ENCODE results near the gene ATRNL1.
"Not testable (repeated sequence)": the region's sequence is repeated elsewhere in the genome, so short reads cannot be mapped to it uniquely, and the experiment has no call there.

The ATRNL1 gene

DNA sequence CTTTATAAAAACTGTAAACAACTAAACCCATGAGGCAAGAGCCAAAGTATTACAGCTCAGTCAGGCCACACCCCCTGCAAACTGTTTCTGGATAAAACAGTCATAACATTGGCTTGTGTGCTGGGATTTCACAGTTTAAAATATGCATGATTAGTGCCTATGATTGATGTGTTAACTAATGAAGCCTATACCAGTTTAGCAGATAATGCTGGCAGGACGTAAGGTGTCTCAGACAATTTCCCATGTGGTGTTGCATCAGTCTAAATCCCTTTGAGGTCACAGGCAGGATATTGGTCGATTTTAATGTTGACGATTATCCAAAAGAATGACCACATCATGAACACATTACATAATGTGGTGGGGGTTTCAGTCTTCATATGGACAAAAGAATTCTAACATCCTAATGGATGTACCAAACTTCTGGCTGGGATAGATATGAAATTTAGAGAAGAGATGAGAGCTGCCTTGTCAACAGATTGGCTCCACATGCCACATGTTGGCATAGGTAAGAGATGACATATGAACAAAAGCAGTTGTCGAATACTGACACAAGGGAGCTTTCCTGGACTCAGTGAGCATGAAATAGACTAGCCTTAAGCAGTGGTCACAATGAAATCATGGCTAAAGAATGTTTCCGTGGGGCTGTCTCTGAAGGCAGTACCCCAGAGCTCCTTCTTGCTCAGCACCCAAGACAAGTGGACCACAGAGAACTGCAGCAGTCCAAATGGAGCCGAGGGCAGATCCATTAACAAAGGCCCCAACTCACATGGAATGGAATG lies 734.3 kb downstream of the ATRNL1 start:
- no peak for DNase-seq (ENCODE audit: low read depth, low spot score)
- no peak overlapping the region for H3K27ac ChIP-seq

DNA sequence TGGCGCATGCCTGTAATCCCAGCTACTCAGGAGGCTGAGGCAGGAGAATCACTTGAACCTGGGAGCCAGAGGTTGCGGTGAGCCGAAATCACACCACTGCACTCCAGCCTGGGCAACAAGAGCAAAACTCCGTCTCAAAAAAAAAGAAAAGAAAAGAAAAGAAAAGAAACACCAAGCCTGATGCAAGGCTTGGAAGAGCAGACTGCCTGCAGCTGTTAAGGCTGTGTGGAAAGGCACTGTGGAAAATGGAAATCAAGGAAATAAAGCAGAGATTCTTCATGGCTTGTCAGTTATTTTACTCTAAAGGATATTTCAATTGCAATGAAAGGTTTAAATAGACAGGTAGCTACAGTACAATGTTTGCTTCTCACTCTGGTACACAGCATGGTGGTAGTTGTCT lies 735.0 kb downstream of the ATRNL1 start:
- not testable (repeated sequence) for H3K27ac ChIP-seq; DNase-seq (ENCODE audit: low read depth, low spot score)

- H3K27ac ChIP-seq: no peak overlapping the region
- no peak for DNase-seq (ENCODE audit: low read depth, low spot score)
These were observed 736.5 kb downstream of the ATRNL1 start for GRCh38 chr10:115829521-115830205.

DNA sequence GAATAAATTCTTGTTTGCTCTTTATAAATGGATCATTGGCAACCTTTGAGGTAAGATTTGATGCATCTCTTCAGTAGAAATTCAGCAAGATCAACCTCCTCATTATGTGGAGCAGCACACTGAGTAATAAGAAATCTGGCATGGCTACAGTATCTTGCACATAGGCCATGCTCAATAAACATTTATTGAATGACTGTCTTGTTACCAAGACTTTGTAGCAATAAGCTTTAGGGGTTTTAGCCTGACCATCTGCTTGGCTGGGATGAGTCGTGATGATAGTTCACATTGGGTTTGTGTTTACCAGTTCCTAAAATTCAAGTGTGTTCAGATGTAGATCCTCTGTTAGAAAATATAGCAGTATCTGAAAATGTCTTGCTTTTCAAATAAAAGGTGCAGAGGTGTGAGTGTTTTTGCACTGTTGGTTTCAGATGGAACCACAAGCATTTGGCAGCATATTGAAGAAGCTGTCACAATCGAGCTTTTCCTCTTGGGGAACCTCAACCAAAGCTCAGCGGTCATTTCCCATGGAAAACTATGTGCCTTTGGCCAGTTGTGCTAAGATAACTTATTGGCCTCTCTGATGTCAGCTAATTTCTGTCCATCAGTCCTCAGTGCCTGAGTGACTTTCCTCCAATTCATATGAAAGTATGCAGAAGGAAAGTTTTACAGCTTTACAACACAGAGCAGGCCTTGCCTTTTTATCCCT lies 737.3 kb downstream of the ATRNL1 start:
- H3K27ac ChIP-seq: no peak overlapping the region
- peak; percentile 5 for DNase-seq (ENCODE audit: low read depth, low spot score)

GRCh38 chr10:115831016-115831415 lies 737.9 kb downstream of the ATRNL1 start:
- H3K27ac ChIP-seq: no peak overlapping the region
- DNase-seq (ENCODE audit: low read depth, low spot score): no peak

DNA sequence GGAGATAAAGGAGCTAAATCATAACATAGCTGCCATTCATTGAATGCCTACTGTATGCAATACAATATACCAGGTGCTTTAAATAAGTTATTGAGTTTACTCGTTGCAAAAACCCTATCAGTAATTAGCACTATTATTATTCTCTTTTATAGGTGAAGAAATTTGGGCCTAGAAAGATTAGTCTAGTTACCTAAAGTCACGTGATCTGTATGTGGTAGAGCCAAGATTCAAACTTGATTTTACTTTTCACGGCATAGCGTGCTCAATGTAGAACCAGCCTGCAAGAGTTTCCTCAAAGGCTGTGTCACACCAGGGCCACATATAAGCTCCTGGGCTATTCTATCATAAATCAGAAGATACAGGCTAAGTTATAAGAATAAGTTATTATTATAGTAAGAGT lies 740.0 kb downstream of the ATRNL1 start:
- H3K27ac ChIP-seq: no peak overlapping the region
- DNase-seq (ENCODE audit: low read depth, low spot score): no peak

DNA sequence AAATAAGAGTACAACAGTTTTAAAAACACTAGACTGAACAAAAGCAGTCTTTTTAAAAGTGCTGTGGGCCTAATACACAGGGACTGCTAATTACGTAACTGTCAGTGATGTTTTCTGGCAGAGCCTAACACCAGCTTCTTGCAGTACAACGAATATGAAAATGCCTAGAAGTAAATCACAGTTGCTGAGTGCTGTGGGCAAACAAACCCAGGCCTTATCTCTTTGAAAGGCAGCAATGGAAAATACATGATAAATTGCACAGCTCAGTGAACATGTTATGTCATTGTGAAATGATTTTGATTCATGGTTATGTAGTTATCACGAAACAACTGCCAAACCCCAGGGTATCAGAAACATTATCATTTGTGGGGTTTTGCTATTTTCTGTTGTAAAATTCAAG lies 751.4 kb downstream of the ATRNL1 start:
- DNase-seq (ENCODE audit: low read depth, low spot score): no peak
- H3K27ac ChIP-seq: no peak overlapping the region

GRCh38 chr10:115845921-115846320 lies 752.8 kb downstream of the ATRNL1 start:
- H3K27ac ChIP-seq: no peak overlapping the region
- DNase-seq (ENCODE audit: low read depth, low spot score): no peak

GRCh38 chr10:115846528-115846927 lies 753.4 kb downstream of the ATRNL1 start:
- no peak overlapping the region for H3K27ac ChIP-seq
- no peak for DNase-seq (ENCODE audit: low read depth, low spot score)

DNA sequence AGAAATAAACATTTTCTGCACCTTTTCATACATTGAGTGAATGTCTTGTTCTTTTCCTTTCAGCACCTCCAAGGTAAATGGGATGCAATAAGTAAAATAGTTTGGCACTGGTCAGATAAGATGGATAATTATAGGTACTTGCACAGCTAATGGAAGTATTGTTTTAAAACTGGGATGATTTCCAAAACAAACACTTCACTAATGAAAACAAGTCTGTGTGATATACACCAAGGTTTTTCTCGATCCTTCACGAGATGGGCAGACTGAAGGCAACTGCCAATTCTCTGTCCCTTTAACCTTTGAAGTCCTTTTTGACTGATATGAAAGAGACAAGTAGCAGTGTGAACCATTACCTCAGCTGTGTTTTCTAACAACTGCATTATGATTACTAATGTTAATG lies 756.0 kb downstream of the ATRNL1 start:
- DNase-seq (ENCODE audit: low read depth, low spot score): no peak
- H3K27ac ChIP-seq: no peak overlapping the region

GRCh38 chr10:115850666-115851065 lies 757.5 kb downstream of the ATRNL1 start:
- H3K27ac ChIP-seq: no peak overlapping the region
- DNase-seq (ENCODE audit: low read depth, low spot score): no peak

- H3K27ac ChIP-seq: no peak overlapping the region
- no peak for DNase-seq (ENCODE audit: low read depth, low spot score)
These were observed 758.5 kb downstream of the ATRNL1 start for GRCh38 chr10:115851695-115852094.

- DNase-seq (ENCODE audit: low read depth, low spot score): no peak
- H3K27ac ChIP-seq: peak overlapping the region; percentile 81
These were observed 761.7 kb downstream of the ATRNL1 start for GRCh38 chr10:115854740-115855435.

DNA sequence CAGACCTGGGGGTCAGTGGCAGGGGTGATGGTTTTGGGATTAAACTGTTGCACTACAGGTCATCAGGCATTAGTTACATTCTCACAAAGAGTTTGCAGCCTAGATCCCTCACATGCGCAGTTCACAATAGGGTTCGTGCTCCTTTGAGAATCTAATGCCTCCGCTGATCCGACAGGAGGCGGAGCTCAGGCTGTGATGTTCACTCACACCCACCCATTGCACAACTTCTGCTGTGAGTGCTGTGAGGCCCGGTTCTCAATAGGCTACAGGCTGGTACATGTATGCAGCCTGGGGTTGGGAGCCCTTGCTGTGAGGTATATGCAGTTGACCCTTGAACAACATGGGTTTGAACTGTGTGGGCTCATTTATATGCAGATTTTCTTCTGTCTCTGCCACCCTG lies 763.4 kb downstream of the ATRNL1 start:
- DNase-seq (ENCODE audit: low read depth, low spot score): peak; percentile 33
- peak overlapping the region; percentile 11 for H3K27ac ChIP-seq

- DNase-seq (ENCODE audit: low read depth, low spot score): no peak
- peak overlapping the region; percentile 13 for H3K27ac ChIP-seq
These were observed 764.7 kb downstream of the ATRNL1 start for GRCh38 chr10:115857856-115858255.

DNA sequence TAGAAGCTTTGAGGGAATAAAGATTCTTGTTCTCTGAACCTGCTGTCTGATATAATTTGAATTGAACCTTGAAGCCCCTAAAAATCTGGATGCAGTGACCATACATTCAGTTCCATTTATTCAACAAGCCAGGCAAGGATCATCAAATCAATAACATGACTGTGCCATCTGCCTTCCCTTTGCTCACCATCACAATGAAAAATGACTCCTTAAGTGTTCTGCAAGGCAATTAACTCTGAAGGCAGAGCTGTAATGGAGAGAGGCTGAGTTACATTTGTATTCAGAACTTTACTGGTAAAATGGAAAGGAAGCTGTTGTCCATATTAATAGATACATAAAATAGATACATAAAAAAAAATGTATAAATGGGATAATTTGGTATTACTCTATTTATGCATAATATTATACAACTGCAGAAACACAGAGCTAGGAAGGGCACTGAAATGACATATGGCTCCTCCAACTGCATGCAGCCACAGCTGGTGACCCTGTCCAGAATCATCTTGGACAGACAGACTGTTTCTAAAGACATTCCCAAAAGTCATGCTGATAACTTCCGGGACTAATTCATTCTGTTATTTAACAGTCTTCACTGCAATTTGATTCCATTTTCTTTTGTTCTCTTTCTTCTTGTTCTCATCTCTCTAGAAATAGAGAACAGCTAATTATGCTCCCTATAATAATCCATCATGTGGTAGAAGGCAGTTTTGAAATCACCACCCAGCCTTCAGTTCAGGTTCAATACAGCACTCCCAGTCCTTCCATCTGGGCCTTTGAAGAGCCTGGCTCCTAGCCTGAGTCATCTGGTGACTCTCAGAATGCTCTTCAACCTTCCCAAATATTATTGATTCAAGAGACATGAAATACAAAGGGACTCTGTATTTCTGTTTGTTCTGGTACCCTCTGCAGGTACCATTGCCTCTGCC lies 767.3 kb downstream of the ATRNL1 start:
- H3K27ac ChIP-seq: no peak overlapping the region
- no peak for DNase-seq (ENCODE audit: low read depth, low spot score)

- H3K27ac ChIP-seq: no peak overlapping the region
- no peak for DNase-seq (ENCODE audit: low read depth, low spot score)
These were observed 768.3 kb downstream of the ATRNL1 start for GRCh38 chr10:115861455-115861854.

GRCh38 chr10:115861864-115862263 lies 768.7 kb downstream of the ATRNL1 start:
- DNase-seq (ENCODE audit: low read depth, low spot score): peak; percentile 26
- no peak overlapping the region for H3K27ac ChIP-seq

GRCh38 chr10:115866174-115866573 lies 773.0 kb downstream of the ATRNL1 start:
- no peak overlapping the region for H3K27ac ChIP-seq
- no peak for DNase-seq (ENCODE audit: low read depth, low spot score)

GRCh38 chr10:115866691-115867090 lies 773.5 kb downstream of the ATRNL1 start:
- H3K27ac ChIP-seq: no peak overlapping the region
- DNase-seq (ENCODE audit: low read depth, low spot score): no peak
